SK-N-SH (cell line): Measurements from ENCODE around the gene MACROD2. TPM values are rescaled to one million over a fixed set of nuclear protein-coding genes. Genes with fewer than 3 reads are reported as not detected.

ENCODE experiments used
- CTCF ChIA-PET: fragments of 300-600, 350-600 bp; formaldehyde crosslinking; extraction: SDS; loops from one replicate; lab custom pipeline; 2021; lab: Yijun Ruan, JAX
- POLR2A ChIA-PET: fragments of 350-600 bp; sonication (Branson Sonifier 250); formaldehyde crosslinking; extraction: SDS; loops from one replicate; lab custom pipeline; 2020; ENCODE audit warnings: antibody characterized with exemption, inconsistent platforms; lab: Yijun Ruan, JAX
- DNase-seq: peaks from one replicate; pipeline ENCODE4 v3.0.0; 2012
- H2AFZ ChIP-seq: fragments of 200-600 bp; sonication (generic); 2 replicates; pipeline ENCODE4 v1.8.1; 2016; ENCODE audit warnings: antibody characterized with exemption, mild to moderate bottlenecking, low read depth
- H3F3A ChIP-seq: fragments of 200-600 bp; sonication (generic); replicated peaks from 2 replicates; pipeline ENCODE3; 2016; ENCODE audit warnings: antibody characterized with exemption, mild to moderate bottlenecking; ENCODE audit not compliant: insufficient read depth
- H3K27ac ChIP-seq, 2 experiments: fragments of 200-500 bp in 1 of 2; fragments of 200-600 bp in 1 of 2; sonication (Bioruptor generic) in 1 of 2; sonication (generic), shearing (Covaris generic) in 1 of 2; 2 replicates each; pipeline versions ENCODE4 v1.5.1 to v1.6.1; 2014 to 2016; ENCODE audit warnings: low read depth in 2 of 2, inconsistent platforms in 1 of 2, low read length in 1 of 2, mild to moderate bottlenecking in 1 of 2, mixed read lengths in 1 of 2
- H3K27me3 ChIP-seq: fragments of 200-600 bp; sonication (generic), shearing (Covaris generic); 2 replicates; pipeline ENCODE4 v1.6.1; 2016; ENCODE audit warnings: mixed run types; ENCODE audit not compliant: insufficient read depth
- H3K36me3 ChIP-seq, 2 experiments: fragments of 200-500 bp in 1 of 2; fragments of 200-600 bp in 1 of 2; sonication (Bioruptor generic) in 1 of 2; sonication (generic) in 1 of 2; replicated peaks in 1 of 2; 2 replicates each; pipeline versions ENCODE3 to v1.5.1; 2014 to 2016; ENCODE audit warnings: low read length in 1 of 2, mild to moderate bottlenecking in 1 of 2; ENCODE audit not compliant: insufficient read depth in 2 of 2, control insufficient read depth in 1 of 2
- H3K4me1 ChIP-seq, 2 experiments: fragments of 200-500 bp in 1 of 2; fragments of 200-600 bp in 1 of 2; sonication (Bioruptor generic) in 1 of 2; sonication (generic), shearing (Covaris generic) in 1 of 2; 2 replicates each; pipeline versions ENCODE4 v1.5.1 to v1.6.1; 2014 to 2016; ENCODE audit warnings: low read depth in 1 of 2, low read length in 1 of 2, mixed run types in 1 of 2; ENCODE audit not compliant: insufficient read depth in 2 of 2, control insufficient read depth in 1 of 2
- H3K4me2 ChIP-seq: fragments of 200-600 bp; sonication (generic), shearing (Covaris generic); 2 replicates; pipeline ENCODE4 v1.6.1; 2017; ENCODE audit warnings: mixed run types
- H3K4me3 ChIP-seq, 2 experiments: fragments of 200-500 bp in 1 of 2; fragments of 200-600 bp in 1 of 2; sonication (Bioruptor generic) in 1 of 2; sonication (generic), shearing (Covaris generic) in 1 of 2; 2 replicates each; pipeline versions ENCODE4 v1.5.1 to v1.8.1; 2014 to 2016; ENCODE audit warnings: low read depth in 2 of 2, inconsistent platforms in 1 of 2, low read length in 1 of 2, mild to moderate bottlenecking in 1 of 2, mixed read lengths in 1 of 2, moderate library complexity in 1 of 2
- H3K79me2 ChIP-seq: fragments of 200-600 bp; sonication (generic); 2 replicates; pipeline ENCODE4 v1.8.1; 2017; ENCODE audit warnings: mild to moderate bottlenecking; ENCODE audit not compliant: insufficient read depth
- H3K9ac ChIP-seq: fragments of 200-600 bp; sonication (generic); 2 replicates; pipeline ENCODE4 v1.6.1; 2017; ENCODE audit warnings: mixed run types
- H3K9me2 ChIP-seq: fragments of 200-600 bp; sonication (generic); 2 replicates; pipeline ENCODE4 v1.6.1; 2017; ENCODE audit warnings: mixed run types
- H3K9me3 ChIP-seq: fragments of 200-600 bp; sonication (generic); 2 replicates; pipeline ENCODE4 v1.6.1; 2017; ENCODE audit warnings: mixed run types, mild to moderate bottlenecking, moderate library complexity
- H4K20me1 ChIP-seq: fragments of 200-600 bp; sonication (generic); 2 replicates; pipeline ENCODE4 v1.6.1; 2017; ENCODE audit warnings: mild to moderate bottlenecking, mixed run types; ENCODE audit not compliant: insufficient read depth
- EZH2phosphoT487 ChIP-seq: fragments of 200-600 bp; sonication (generic); IDR thresholded peaks from 2 replicates; pipeline ENCODE4 v1.6.1; 2017; ENCODE audit warnings: low read depth, mixed run types, mild to moderate bottlenecking, antibody characterized with exemption, moderate library complexity, borderline replicate concordance
- FOXJ3 ChIP-seq: sonication (generic); formaldehyde crosslinking; IDR thresholded peaks from 2 replicates; pipeline ENCODE4 v1.5.1; 2020; ENCODE audit warnings: mild to moderate bottlenecking, missing genetic modification reagents
- FOXM1 ChIP-seq: IDR thresholded peaks from 2 replicates; pipeline ENCODE4 v1.4.0; 2012; ENCODE audit warnings: low read depth, mild to moderate bottlenecking
- GATA2 ChIP-seq: sonication (generic); formaldehyde crosslinking; IDR thresholded peaks from 2 replicates; pipeline ENCODE4 v1.5.0; 2020; ENCODE audit warnings: mild to moderate bottlenecking, missing genetic modification reagents
- JUND ChIP-seq: IDR thresholded peaks from 2 replicates; pipeline ENCODE4 v1.4.0; 2012
- MAX ChIP-seq: IDR thresholded peaks from 2 replicates; pipeline ENCODE4 v1.4.0; 2012; ENCODE audit warnings: low read depth
- MEF2A ChIP-seq: IDR thresholded peaks from 2 replicates; pipeline ENCODE4 v1.4.0; 2012; ENCODE audit warnings: low read depth, borderline replicate concordance
- MXI1 ChIP-seq: IDR thresholded peaks from 2 replicates; pipeline ENCODE4 v1.6.1; 2012; ENCODE audit warnings: mild to moderate bottlenecking, low read depth, low read length, improper control_type of control experiment
- NFIC ChIP-seq: IDR thresholded peaks from 2 replicates; pipeline ENCODE4 v1.4.0; 2012; ENCODE audit warnings: borderline replicate concordance
- PBX3 ChIP-seq: IDR thresholded peaks from 2 replicates; pipeline ENCODE4; 2012
- POLR2AphosphoS5 ChIP-seq: IDR thresholded peaks from 2 replicates; pipeline ENCODE4 v1.6.1; 2012; ENCODE audit warnings: low read depth, low read length
- RAD21 ChIP-seq: IDR thresholded peaks from 2 replicates; pipeline ENCODE4 v1.6.1; 2012; ENCODE audit warnings: mild to moderate bottlenecking, low read length
- REST ChIP-seq: IDR thresholded peaks from 2 replicates; pipeline ENCODE4 v1.6.1; 2012; ENCODE audit warnings: mild to moderate bottlenecking, low read depth, low read length, moderate library complexity
- SIN3A ChIP-seq: IDR thresholded peaks from 2 replicates; pipeline ENCODE4 v1.6.1; 2012; ENCODE audit warnings: low read depth, mild to moderate bottlenecking, low read length, moderate library complexity, borderline replicate concordance
- SMC3 ChIP-seq: IDR thresholded peaks from 2 replicates; pipeline ENCODE4 v1.6.1; 2012; ENCODE audit warnings: low read depth, low read length, improper control_type of control experiment
- TCF12 ChIP-seq: IDR thresholded peaks from 2 replicates; pipeline ENCODE4 v1.4.0; 2012
- USF1 ChIP-seq: IDR thresholded peaks from 2 replicates; pipeline ENCODE4 v1.4.0; 2012; ENCODE audit warnings: low read depth, borderline replicate concordance
- ZBTB33 ChIP-seq: IDR thresholded peaks from 2 replicates; pipeline ENCODE4 v1.4.0; 2012; ENCODE audit warnings: low read depth, borderline replicate concordance
- WGBS: methylation state at CpG from one replicate; pipeline ENCODE4 v1.1.6; 2017; ENCODE audit warnings: low lambda C conversion rate; 5-methylcytosine and 5-hydroxymethylcytosine counted together
- polyA plus RNA-seq, 3 experiments: library from polyadenylated mRNA; depleted of rRNA; stranded (reverse); fragments of >200 nt; gene quantifications; 2 replicates each; pipeline ENCODE4 v1.2.3, GENCODE V29; 2012

The MACROD2 gene
- polyA plus RNA-seq, 1 of the 3 experiments (the other 2 are of a cell fraction): 0.33 TPM

GRCh38 chr20:14955399-14955798, 960.1 kb downstream of the MACROD2 start:
- H3K9me3 ChIP-seq: no peaks in the 10 kb centered on the region
- TF ChIP-seq USF1: no peak
- no peak for TF ChIP-seq NFIC
- no peak for TF ChIP-seq PBX3
- no peak for TF ChIP-seq MXI1
- no peak for TF ChIP-seq TCF12
- no peak for TF ChIP-seq EZH2phosphoT487
- no peak for TF ChIP-seq FOXJ3 (CRISPR knock-in tag)
- no peak for TF ChIP-seq MEF2A
- TF ChIP-seq MAX: no peak
- TF ChIP-seq ZBTB33: no peak
- no peak for TF ChIP-seq SMC3
- TF ChIP-seq RAD21: no peak
- no peak for TF ChIP-seq POLR2AphosphoS5
- no peak for TF ChIP-seq GATA2
- no peak for TF ChIP-seq JUND
- TF ChIP-seq REST: no peak
- no peak for TF ChIP-seq SIN3A
- TF ChIP-seq FOXM1: no peak
- POLR2A ChIA-PET: no interaction called here
- H3K9me2 ChIP-seq: no peaks in the 10 kb centered on the region
- peaks cover 10% of the 10 kb centered on the region for H3F3A ChIP-seq
- H3K9ac ChIP-seq: no peak overlapping the region
- no peak overlapping the region for H3K27ac ChIP-seq
- H3K4me2 ChIP-seq: no peak overlapping the region
- peaks cover 9% of the 10 kb centered on the region in 2 experiments; a peak in 3 of 4 replicates for H3K4me1 ChIP-seq
- 96% methylated on average over 4 of the region's 4 CpGs for WGBS
- peak overlapping the region; percentile 69 for H2AFZ ChIP-seq
- no peaks in the 10 kb centered on the region for H4K20me1 ChIP-seq
- H3K36me3 ChIP-seq: no peaks in the 10 kb centered on the region
- CTCF ChIA-PET: no interaction called here
- H3K27me3 ChIP-seq: no peaks in the 10 kb centered on the region
- H3K4me3 ChIP-seq: no peak overlapping the region
- no peaks in the 10 kb centered on the region for H3K79me2 ChIP-seq
- no peak for DNase-seq
